ES-I3 (cell line): ENCODE results near the gene PCDHGC5.
A peak's percentile ranks its signal among the peaks of the same experiment; 100 is the strongest.

ENCODE experiments used
- H3K36me3 ChIP-seq: 2 replicates; pipeline ENCODE4 v1.6.1; 2013; ENCODE audit warnings: mild to moderate bottlenecking, low read length, control low read depth, moderate library complexity; ENCODE audit not compliant: insufficient read depth
- H3K4me1 ChIP-seq: 2 replicates; pipeline ENCODE4 v1.6.1; 2013; ENCODE audit warnings: mild to moderate bottlenecking, control low read depth, low read length; ENCODE audit not compliant: insufficient read depth
- H3K9ac ChIP-seq: 2 replicates; pipeline ENCODE4 v1.6.1; 2013; ENCODE audit warnings: low read depth, mild to moderate bottlenecking, low read length, moderate library complexity
- H3K9me3 ChIP-seq: 2 replicates; pipeline ENCODE4 v1.6.1; 2013; ENCODE audit warnings: mild to moderate bottlenecking, low read length, moderate library complexity; ENCODE audit not compliant: control insufficient read depth, insufficient read depth

The PCDHGC5 gene

GRCh38 chr5:141488591-141489561 is at the start of gene PCDHGC5:
TSS of gene PCDHGC5 (plus strand) at chr5:141489081. CDS start at chr5:141489241, 160 bp downstream.
- peaks cover 24% of the 10 kb centered on the region for H3K4me1 ChIP-seq
- H3K36me3 ChIP-seq: no peaks in the 10 kb centered on the region
- 0 out of 2 replicates have a peak within 1 kb of the TSS, but pooled peaks have one; percentile 1 for H3K9ac ChIP-seq
- H3K9me3 ChIP-seq: no peaks in the 10 kb centered on the region

- Histone ChIP-seq H3K9ac (no peak overlapping the region), H3K36me3 (no peaks in the 10 kb centered on the region), H3K4me1 (no peaks in the 10 kb centered on the region), H3K9me3 (no peaks in the 10 kb centered on the region; the same call in 1 of the 2 replicates)
Observed at GRCh38 chr5:141439411-141440141, 49.3 kb upstream of the PCDHGC5 start.

- H3K9ac ChIP-seq: no peak overlapping the region
- H3K9me3 ChIP-seq: no peaks in the 10 kb centered on the region; the same call in 1 of the 2 replicates
- no peaks in the 10 kb centered on the region for H3K36me3 ChIP-seq
- no peaks in the 10 kb centered on the region for H3K4me1 ChIP-seq
Observed at GRCh38 chr5:141440341-141440740, 48.5 kb upstream of the PCDHGC5 start.

- no peak overlapping the region for H3K9ac ChIP-seq
- no peaks in the 10 kb centered on the region for H3K4me1 ChIP-seq
- H3K36me3 ChIP-seq: no peaks in the 10 kb centered on the region
- H3K9me3 ChIP-seq: no peaks in the 10 kb centered on the region; the same call in 1 of the 2 replicates
Observed at GRCh38 chr5:141441571-141442170, 47.2 kb upstream of the PCDHGC5 start.

- Histone ChIP-seq H3K9me3 (no peaks in the 10 kb centered on the region), H3K4me1 (no peaks in the 10 kb centered on the region), H3K36me3 (no peaks in the 10 kb centered on the region), H3K9ac (no peak overlapping the region)
Observed at GRCh38 chr5:141465351-141465750, 23.5 kb upstream of the PCDHGC5 start.

- Histone ChIP-seq H3K9me3 (no peaks in the 10 kb centered on the region), H3K36me3 (no peaks in the 10 kb centered on the region), H3K4me1 (no peaks in the 10 kb centered on the region), H3K9ac (peak within 1 kb of the TSS; percentile 66)
Observed at GRCh38 chr5:141475625-141476131, 13.2 kb upstream of the PCDHGC5 start, which contains the start of gene PCDHGC3. TSS of gene PCDHGC3 (plus strand) at chr5:141475966. CDS start at chr5:141476117, 151 bp downstream.

GRCh38 chr5:141476132-141476911 is 12.6 kb upstream of the PCDHGC5 start:
- H3K4me1 ChIP-seq: no peaks in the 10 kb centered on the region
- H3K9me3 ChIP-seq: no peaks in the 10 kb centered on the region
- H3K9ac ChIP-seq: peak overlapping the region; percentile 66; the same call in 1 of the 2 replicates
- H3K36me3 ChIP-seq: no peaks in the 10 kb centered on the region

GRCh38 chr5:141477044-141477575 is 11.8 kb upstream of the PCDHGC5 start:
- Histone ChIP-seq H3K9me3 (no peaks in the 10 kb centered on the region), H3K4me1 (no peaks in the 10 kb centered on the region), H3K9ac (peak overlapping the region; percentile 66; the same call in 1 of the 2 replicates), H3K36me3 (no peaks in the 10 kb centered on the region)

- H3K4me1 ChIP-seq: no peaks in the 10 kb centered on the region
- no peaks in the 10 kb centered on the region for H3K36me3 ChIP-seq
- no peaks in the 10 kb centered on the region for H3K9me3 ChIP-seq
- no peak overlapping the region for H3K9ac ChIP-seq
Observed at GRCh38 chr5:141477815-141478214, 11.1 kb upstream of the PCDHGC5 start.

- H3K4me1 ChIP-seq: peaks cover 2% of the 10 kb centered on the region; the same call in 1 of the 2 replicates
- H3K9me3 ChIP-seq: no peaks in the 10 kb centered on the region
- no peaks in the 10 kb centered on the region for H3K36me3 ChIP-seq
- no peak overlapping the region for H3K9ac ChIP-seq
Observed at GRCh38 chr5:141478321-141478945, 10.4 kb upstream of the PCDHGC5 start.

- Histone ChIP-seq H3K9me3 (no peaks in the 10 kb centered on the region), H3K9ac (no peak overlapping the region), H3K4me1 (peaks cover 12% of the 10 kb centered on the region; the same call in 1 of the 2 replicates), H3K36me3 (no peaks in the 10 kb centered on the region)
Observed at GRCh38 chr5:141479776-141480175, 9.1 kb upstream of the PCDHGC5 start.

GRCh38 chr5:141483902-141484301 is 5.0 kb upstream of the PCDHGC5 start:
- Histone ChIP-seq H3K4me1 (peaks cover 21% of the 10 kb centered on the region), H3K9me3 (no peaks in the 10 kb centered on the region), H3K36me3 (no peaks in the 10 kb centered on the region), H3K9ac (peak overlapping the region; percentile 70; the same call in 1 of the 2 replicates)

- Histone ChIP-seq H3K4me1 (peaks cover 24% of the 10 kb centered on the region), H3K9ac (peak overlapping the region; percentile 70; the same call in 1 of the 2 replicates)
Observed at GRCh38 chr5:141484310-141484640, 4.6 kb upstream of the PCDHGC5 start.

More at GRCh38 chr5:141484310-141484640, 4.6 kb upstream of the PCDHGC5 start:
- Histone ChIP-seq H3K36me3 (no peaks in the 10 kb centered on the region), H3K9me3 (no peaks in the 10 kb centered on the region)
